A673 (cell line): ENCODE measurements around the gene PAQR5. TPM values are rescaled to one million over a fixed set of nuclear protein-coding genes. Genes with fewer than 3 reads are reported as not detected.
A peak's percentile ranks its signal among the peaks of the same experiment; 100 is the strongest.

ENCODE experiments used
- BruUV-seq: library from RNA; stranded (reverse); fragments of 400-500 nt; replicated peaks from 2 replicates; lab custom pipeline; 2021; lab: Mats Ljungman, UMichigan
- CTCF ChIA-PET: fragments of 300-600 bp; sonication (Branson Sonifier 250); formaldehyde crosslinking; loops from one replicate; lab custom pipeline; 2022; ENCODE audit warnings: antibody characterized with exemption; lab: Charles Lee
- POLR2A ChIA-PET: fragments of 300-600 bp; sonication (Branson Sonifier 250); formaldehyde crosslinking; loops from one replicate; lab custom pipeline; 2022; ENCODE audit warnings: antibody characterized with exemption; ENCODE audit not compliant: low non-redundant PET; lab: Charles Lee
- DNase-seq: peaks from one replicate; pipeline ENCODE4 v3.0.0-alpha.2; 2015; ENCODE audit warnings: low spot score
- H3K27ac ChIP-seq: fragments of 200-600 bp; sonication (generic); 2 replicates; pipeline ENCODE4 v1.5.1; 2016; ENCODE audit warnings: mixed run types, low read depth, mild to moderate bottlenecking, mixed read lengths, antibody characterized with exemption, low read length; ENCODE audit not compliant: poor library complexity, severe bottlenecking
- H3K27me3 ChIP-seq: fragments of 200-600 bp; sonication (generic); replicated peaks from 2 replicates; pipeline ENCODE4 v1.6.1; 2017; ENCODE audit warnings: mixed run types, low read depth, mild to moderate bottlenecking, mixed read lengths, antibody characterized with exemption, low read length; ENCODE audit not compliant: insufficient read depth, poor library complexity
- H3K36me3 ChIP-seq: fragments of 200-600 bp; sonication (generic); 2 replicates; pipeline ENCODE4 v1.6.1; 2016; ENCODE audit warnings: mixed run types, mild to moderate bottlenecking, mixed read lengths, antibody characterized with exemption, low read length; ENCODE audit not compliant: insufficient read depth, poor library complexity, severe bottlenecking
- H3K4me1 ChIP-seq: fragments of 200-600 bp; sonication (generic); 2 replicates; pipeline ENCODE4 v1.6.1; 2017; ENCODE audit warnings: mixed run types, mild to moderate bottlenecking, mixed read lengths, antibody characterized with exemption, low read length; ENCODE audit not compliant: insufficient read depth, poor library complexity, severe bottlenecking
- H3K4me3 ChIP-seq: fragments of 200-600 bp; sonication (generic); 2 replicates; pipeline ENCODE4 v1.5.1; 2016; ENCODE audit warnings: low read depth, mixed run types, mild to moderate bottlenecking, mixed read lengths, low read length; ENCODE audit not compliant: poor library complexity, severe bottlenecking
- H3K9me3 ChIP-seq: fragments of 200-600 bp; sonication (generic); 2 replicates; pipeline ENCODE4 v1.6.1; 2016; ENCODE audit warnings: mixed run types, low read depth, mild to moderate bottlenecking, mixed read lengths, antibody characterized with exemption, low read length; ENCODE audit not compliant: poor library complexity, severe bottlenecking
- EZH2 ChIP-seq: fragments of 200-600 bp; sonication (generic); IDR thresholded peaks from 2 replicates; pipeline ENCODE4 v1.6.1; 2017; ENCODE audit warnings: borderline replicate concordance, low read depth, mild to moderate bottlenecking, mixed read lengths, antibody characterized with exemption, low read length; ENCODE audit not compliant: poor library complexity, severe bottlenecking
- intact Hi-C: fragments of 100-400 bp; cut with micrococcal nuclease; formaldehyde crosslinking; loops from one replicate; pipeline ENCODE4 v1.10.0; 2022; ENCODE audit not compliant: unreplicated experiment
- total RNA-seq: library from RNA; stranded (reverse); gene quantifications from 2 replicates; pipeline ENCODE4 v1.2.3, GENCODE V29; 2021
- TF ChIP-seq, protein P1 (sequence below): fragments of 300-800, 200-600 bp; sonication (generic); conservative IDR thresholded peaks from 2 replicates; pipeline ENCODE4 v1.5.1; 2017; ENCODE audit warnings: low read depth, mild to moderate bottlenecking, antibody characterized with exemption, low read length, moderate library complexity, mixed read lengths

PAQR5 gene
- total RNA-seq, 1 experiment from 2014 or later = 19.1 TPM

DNA sequence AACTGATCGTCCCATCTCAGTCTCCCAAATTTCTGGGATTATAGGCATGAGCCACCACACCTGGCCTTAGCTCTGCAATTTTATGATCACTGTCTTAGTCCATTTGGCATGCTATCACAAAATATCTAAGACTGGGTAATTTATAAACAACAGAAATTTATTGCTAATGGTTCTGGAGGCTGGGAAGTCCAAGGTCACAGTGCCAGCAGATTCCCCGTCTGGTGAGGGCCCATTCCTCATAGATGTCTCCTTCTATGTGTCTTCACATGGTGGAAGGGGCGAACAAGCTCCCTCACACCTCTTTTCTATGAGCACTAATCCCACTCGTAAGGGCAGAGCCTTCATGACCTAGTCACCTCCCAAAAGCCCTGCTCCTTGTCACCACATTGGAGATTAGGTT is 60.1 kb downstream of the PAQR5 start:
- Histone ChIP-seq H3K27ac (no peak overlapping the region), H3K36me3 (no peaks in the 10 kb centered on the region), H3K27me3 (no peaks in the 10 kb centered on the region), H3K4me3 (no peak overlapping the region), H3K4me1 (peaks cover 4% of the 10 kb centered on the region), H3K9me3 (no peaks in the 10 kb centered on the region)
- BruUV-seq = no TSS peak
- CTCF ChIA-PET = no interaction called here
- intact Hi-C loops = no loop called here
- DNase-seq = no peak
- TF ChIP-seq, protein P1, sequence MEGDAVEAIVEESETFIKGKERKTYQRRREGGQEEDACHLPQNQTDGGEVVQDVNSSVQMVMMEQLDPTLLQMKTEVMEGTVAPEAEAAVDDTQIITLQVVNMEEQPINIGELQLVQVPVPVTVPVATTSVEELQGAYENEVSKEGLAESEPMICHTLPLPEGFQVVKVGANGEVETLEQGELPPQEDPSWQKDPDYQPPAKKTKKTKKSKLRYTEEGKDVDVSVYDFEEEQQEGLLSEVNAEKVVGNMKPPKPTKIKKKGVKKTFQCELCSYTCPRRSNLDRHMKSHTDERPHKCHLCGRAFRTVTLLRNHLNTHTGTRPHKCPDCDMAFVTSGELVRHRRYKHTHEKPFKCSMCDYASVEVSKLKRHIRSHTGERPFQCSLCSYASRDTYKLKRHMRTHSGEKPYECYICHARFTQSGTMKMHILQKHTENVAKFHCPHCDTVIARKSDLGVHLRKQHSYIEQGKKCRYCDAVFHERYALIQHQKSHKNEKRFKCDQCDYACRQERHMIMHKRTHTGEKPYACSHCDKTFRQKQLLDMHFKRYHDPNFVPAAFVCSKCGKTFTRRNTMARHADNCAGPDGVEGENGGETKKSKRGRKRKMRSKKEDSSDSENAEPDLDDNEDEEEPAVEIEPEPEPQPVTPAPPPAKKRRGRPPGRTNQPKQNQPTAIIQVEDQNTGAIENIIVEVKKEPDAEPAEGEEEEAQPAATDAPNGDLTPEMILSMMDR = no peak
- no peak for TF ChIP-seq EZH2
- POLR2A ChIA-PET = no interaction called here

GRCh38 chr15:69359722-69360121 is 61.0 kb downstream of the PAQR5 start:
- DNase-seq = peak; percentile 6
- Histone ChIP-seq H3K36me3 (no peaks in the 10 kb centered on the region), H3K4me1 (peaks cover 4% of the 10 kb centered on the region), H3K27ac (peak overlapping the region; percentile 50), H3K27me3 (no peaks in the 10 kb centered on the region), H3K9me3 (no peaks in the 10 kb centered on the region), H3K4me3 (no peak overlapping the region)
- BruUV-seq = no TSS peak
- ChIA-PET POLR2A (interaction anchor here (0.7 kb wide), 1 partner anchor 362 kb away, joined by 3 read pairs; no protein-coding TSS in a partner anchor), CTCF (no interaction called here)
- intact Hi-C loops = no loop called here
- TF ChIP-seq, protein P1 = 0 out of 2 replicates have a peak, but pooled peaks have one; percentile 10
- no peak for TF ChIP-seq EZH2

- no TSS peak for BruUV-seq
- no peak for DNase-seq
- TF ChIP-seq, protein P1 = no peak
- no peak for TF ChIP-seq EZH2
- intact Hi-C loops = no loop called here
- H3K4me1 ChIP-seq = peaks cover 4% of the 10 kb centered on the region
- no peak overlapping the region for H3K4me3 ChIP-seq
- no peaks in the 10 kb centered on the region for H3K9me3 ChIP-seq
- H3K27me3 ChIP-seq = no peaks in the 10 kb centered on the region
- H3K27ac ChIP-seq = no peak overlapping the region
- H3K36me3 ChIP-seq = no peaks in the 10 kb centered on the region
- ChIA-PET POLR2A (no interaction called here), CTCF (interaction anchor here (0.6 kb wide), 1 partner anchor 472 kb away, joined by 3 read pairs; no protein-coding TSS in a partner anchor)
Observed at GRCh38 chr15:69360642-69361041, 61.9 kb downstream of the PAQR5 start.
